Posterior vena cava (tissue), 2 donors: ENCODE data around the gene FRYL. TPM values are rescaled to one million over a fixed set of nuclear protein-coding genes. Genes with fewer than 3 reads are reported as not detected.
"Not testable (repeated sequence)": the region's sequence is repeated elsewhere in the genome, so short reads cannot be mapped to it uniquely, and the experiment has no call there.

Source experiments
- DNase-seq: peaks from one replicate; pipeline ENCODE4 v3.0.0-alpha.2; 2020; ENCODE audit warnings: low spot score
- intact Hi-C, 2 donors: fragments of 100-400 bp; cut with DNase I; formaldehyde crosslinking; loops; one replicate each; pipeline versions ENCODE4 v1.14.1 to v1.14.2; 2022 to 2023
- total RNA-seq, 2 donors: library from RNA; stranded (reverse); fragmentation: NEBNext Ultra II Directional; extraction: Animal tissue kit (Norgen Biotek cat#: 25700); gene quantifications; one replicate each; pipeline ENCODE4 v1.2.1, GENCODE V29; 2021
- donor health status: DM: yes; HTN: yes; CAD: no.
- donor health status: DM: yes; HTN: yes; CAD: no.

The FRYL gene
- total RNA-seq, 2 donors from 2014 or later: 59.6 to 73.2 TPM

GRCh38 chr4:48640225-48640624 is 139.9 kb downstream of the FRYL start:
- no peak for DNase-seq
- intact Hi-C loops: no loop called here

- no peak for DNase-seq
- intact Hi-C loops: no loop called here
Measured at GRCh38 chr4:48639807-48640206, 140.3 kb downstream of the FRYL start.

- DNase-seq, intact Hi-C loops: not testable (repeated sequence)
Measured at GRCh38 chr4:48638586-48638985, 141.5 kb downstream of the FRYL start.

GRCh38 chr4:48636911-48637310 is 143.2 kb downstream of the FRYL start:
- no peak for DNase-seq
- intact Hi-C loops: no loop called here

GRCh38 chr4:48635980-48636379 is 144.1 kb downstream of the FRYL start:
- intact Hi-C loops: no loop called here
- DNase-seq: no peak

GRCh38 chr4:48635310-48635709 is 144.8 kb downstream of the FRYL start:
- intact Hi-C loops: no loop called here
- no peak for DNase-seq

GRCh38 chr4:48634688-48635308 is 145.3 kb downstream of the FRYL start:
- intact Hi-C loops: no loop called here
- DNase-seq: no peak

- DNase-seq: no peak
- intact Hi-C loops: loop anchor here in 1 of 2 donors (1.0 kb wide), 1 partner anchor 15 kb away; no protein-coding TSS in a partner anchor
Measured at GRCh38 chr4:48633657-48634056, 146.4 kb downstream of the FRYL start.

DNA sequence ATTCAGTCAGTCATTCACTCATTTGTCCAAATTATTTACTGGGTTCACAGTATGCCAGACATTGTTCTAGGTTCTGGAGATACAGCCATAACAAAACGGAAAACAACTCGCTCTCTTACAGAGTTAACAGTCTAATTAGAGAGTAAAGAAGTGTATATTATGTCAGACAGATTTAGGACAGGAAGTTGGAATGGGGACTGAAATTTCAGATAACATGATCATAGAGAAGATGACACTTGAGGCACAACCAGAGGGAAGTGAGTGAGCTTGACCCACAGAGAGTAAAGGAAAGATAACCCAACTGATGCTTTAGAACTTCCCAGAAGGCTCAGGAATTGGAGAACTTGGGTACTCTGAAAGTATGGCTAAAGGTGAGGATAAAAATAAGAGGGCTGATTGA is 150.6 kb downstream of the FRYL start:
- DNase-seq: no peak
- intact Hi-C loops: no loop called here

DNA sequence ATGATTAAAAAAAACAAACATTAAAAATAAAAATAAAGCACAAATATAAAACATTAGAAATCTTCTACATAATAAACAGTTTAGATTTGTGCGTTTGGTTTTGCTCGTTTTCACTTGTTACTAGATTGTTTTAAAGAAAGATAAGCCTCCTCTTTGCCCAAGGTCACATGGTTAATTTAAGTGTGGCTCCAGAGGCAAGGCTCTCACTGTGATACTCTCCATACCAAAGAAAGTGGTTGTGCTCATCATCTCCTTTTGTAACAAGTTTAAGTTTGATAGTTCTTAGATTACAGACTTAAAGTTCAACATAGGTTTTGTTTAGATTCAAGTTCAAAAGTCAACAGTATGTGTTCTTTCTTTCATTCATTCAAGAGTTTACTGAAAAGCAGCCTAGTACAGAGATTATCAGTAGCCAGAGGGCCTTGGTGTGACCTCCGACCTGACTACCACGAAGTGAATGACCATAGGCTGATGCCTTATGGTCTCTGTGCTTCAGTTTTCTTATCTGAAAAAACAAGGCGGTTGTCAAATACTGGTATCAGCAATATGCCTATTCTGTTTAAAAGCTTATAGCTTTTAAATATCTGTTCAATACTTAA is 156.8 kb downstream of the FRYL start:
- DNase-seq: no peak
- intact Hi-C loops: no loop called here

DNA sequence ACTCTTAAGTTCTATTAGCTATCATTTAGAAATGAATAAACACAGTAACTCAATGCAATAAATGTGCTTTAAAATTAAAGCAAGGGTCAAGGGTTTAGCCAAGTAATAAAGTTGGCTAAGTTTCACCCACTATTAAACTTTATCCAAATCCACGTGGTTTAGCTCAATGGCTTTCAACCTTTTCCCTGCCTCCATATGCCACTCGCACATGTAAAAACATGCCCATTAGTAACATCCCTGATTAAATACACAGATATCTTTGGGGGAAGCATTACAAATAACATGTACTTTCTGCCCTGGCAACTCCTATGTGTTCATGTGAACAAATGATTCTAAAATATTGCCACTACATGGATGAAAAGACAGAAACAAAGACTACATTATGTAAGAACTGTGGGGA is 159.2 kb downstream of the FRYL start:
- DNase-seq: no peak
- intact Hi-C loops: no loop called here

DNA sequence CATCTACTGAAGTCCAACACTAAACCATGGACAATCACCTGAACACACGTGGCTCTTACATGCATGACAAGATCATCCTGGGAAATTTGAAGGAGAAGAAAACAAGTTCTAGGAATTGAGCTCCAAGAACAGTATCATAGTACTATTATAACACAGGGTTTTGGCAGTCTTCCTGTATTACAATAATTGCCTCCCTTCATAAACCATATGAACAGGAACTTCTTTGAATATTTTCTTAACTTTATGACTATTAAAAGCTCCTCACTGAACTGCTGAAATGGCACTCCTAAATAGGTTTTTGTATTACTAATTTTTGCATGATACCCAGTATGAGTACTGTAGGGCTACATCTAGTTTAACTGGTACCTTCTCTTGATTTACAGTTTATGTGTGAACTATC is 160.0 kb downstream of the FRYL start:
- intact Hi-C loops: no loop called here
- DNase-seq: no peak

DNA sequence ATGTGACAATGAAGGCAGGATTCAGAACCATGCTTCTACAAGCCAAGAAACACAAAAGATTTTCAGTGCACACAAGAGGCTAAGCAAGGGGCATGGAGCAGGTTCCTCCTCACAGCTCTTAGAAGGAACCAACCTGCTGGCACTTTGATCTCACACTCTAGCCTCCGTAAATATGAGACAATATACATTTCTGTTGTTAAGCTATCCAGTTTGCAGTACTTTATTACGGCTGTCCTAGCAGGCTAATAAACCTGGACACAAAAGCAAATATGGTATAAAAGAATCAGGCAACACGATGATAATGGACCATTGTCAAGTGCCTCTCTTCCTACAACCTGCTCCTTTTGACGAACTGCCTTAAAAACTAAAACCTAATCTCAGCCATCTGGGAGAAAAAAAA is 175.6 kb downstream of the FRYL start:
- no peak for DNase-seq
- intact Hi-C loops: no loop called here

DNA sequence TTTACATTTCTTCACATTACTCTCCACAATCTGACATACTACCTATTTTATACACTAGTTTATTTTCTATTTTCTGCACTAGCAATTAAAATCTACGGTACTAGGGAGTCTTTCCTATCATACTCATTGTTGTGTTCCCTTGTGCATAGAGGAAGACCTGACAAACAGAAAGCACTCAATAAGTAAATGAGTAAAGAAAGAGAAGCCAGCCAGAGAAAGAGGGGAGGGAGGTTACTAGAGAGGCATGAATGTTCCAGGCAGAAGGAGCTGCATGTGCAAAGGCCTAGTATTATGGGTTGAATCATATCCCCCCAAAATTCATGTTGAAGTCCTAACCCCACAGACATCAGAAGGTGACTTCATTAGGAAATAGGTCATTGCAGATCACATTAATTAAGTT is 176.0 kb downstream of the FRYL start:
- no peak for DNase-seq
- intact Hi-C loops: no loop called here

DNA sequence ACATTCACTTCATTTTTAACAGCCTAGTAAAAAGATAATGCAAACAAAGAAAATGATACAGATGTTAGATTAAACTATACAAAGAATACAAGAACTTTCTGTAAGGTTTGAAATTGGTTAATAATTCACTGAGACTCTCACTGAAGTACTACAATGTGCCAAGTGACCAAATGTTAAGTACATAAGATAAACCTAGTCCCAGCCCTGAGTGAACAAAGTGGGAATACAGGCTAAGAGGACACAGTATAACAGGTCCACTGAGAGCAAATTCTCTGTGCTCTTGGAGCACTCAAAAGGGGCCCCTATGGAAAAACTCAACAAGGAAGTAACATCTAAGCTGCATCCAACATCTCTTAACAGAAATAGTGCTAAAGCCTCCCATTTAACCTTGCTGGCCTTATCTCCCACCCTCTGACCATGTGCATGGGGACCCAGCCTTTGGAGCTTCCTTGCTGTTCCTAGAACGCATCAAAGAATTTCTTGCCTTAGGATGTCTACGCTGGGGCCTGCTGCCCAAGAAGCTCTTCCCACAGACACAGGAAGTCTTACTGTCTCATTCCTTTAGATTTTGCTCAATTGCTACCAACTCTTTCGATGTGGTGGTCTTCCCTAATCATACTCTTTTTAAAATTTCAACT is 176.6 kb downstream of the FRYL start:
- DNase-seq: no peak
- intact Hi-C loops: no loop called here

DNA sequence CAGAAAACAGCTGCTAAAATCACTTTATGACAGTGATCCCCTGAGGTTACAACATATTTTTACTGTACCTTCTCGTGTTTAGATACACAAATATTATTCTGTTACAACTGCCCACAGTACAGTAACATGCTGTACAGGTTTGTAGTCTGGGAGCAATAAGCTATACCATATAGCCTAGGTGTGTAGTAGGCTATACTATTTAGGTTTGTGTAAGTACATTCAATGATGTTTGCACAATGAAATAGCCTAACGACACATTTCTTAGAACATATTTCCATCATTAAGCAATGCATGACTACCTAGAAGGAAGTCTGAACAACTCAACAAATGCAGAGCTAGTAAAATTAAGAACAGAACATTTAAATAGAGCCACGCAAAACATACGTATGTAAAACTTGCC is 177.3 kb downstream of the FRYL start:
- DNase-seq: no peak
- intact Hi-C loops: no loop called here

- DNase-seq: no peak
- intact Hi-C loops: no loop called here
Measured at GRCh38 chr4:48602222-48602621, 177.9 kb downstream of the FRYL start.

- intact Hi-C loops: no loop called here
- DNase-seq: no peak
Measured at GRCh38 chr4:48596336-48596735, 183.7 kb downstream of the FRYL start.

GRCh38 chr4:48594180-48594579 is 185.9 kb downstream of the FRYL start:
- intact Hi-C loops: no loop called here
- no peak for DNase-seq

DNA sequence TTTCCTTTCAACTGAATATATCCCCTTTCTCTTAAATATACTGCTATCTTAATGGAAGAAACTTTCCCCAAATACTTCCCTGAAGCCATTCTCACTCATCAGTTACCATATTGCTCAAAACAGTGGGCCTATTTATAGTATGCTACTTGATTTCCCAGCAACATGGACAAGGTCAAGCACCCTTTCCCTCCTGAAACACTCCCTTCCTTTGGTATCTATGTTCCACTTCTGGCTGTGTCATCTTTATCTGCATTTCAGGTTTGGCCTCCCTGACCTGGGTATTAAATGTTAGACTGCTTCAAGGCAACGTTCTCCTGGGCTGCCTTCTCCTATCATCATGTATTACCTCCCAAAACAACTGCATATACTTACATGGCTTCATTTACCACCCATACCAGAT is 188.7 kb downstream of the FRYL start:
- DNase-seq: no peak
- intact Hi-C loops: no loop called here

- intact Hi-C loops: no loop called here
- no peak for DNase-seq
Measured at GRCh38 chr4:48590884-48591283, 189.2 kb downstream of the FRYL start.
